Measurements from ENCODE around the gene HNRNPC.
"Not testable (repeated sequence)": the region's sequence is repeated elsewhere in the genome, so short reads cannot be mapped to it uniquely, and the experiment has no call there.

HNRNPC gene

DNA sequence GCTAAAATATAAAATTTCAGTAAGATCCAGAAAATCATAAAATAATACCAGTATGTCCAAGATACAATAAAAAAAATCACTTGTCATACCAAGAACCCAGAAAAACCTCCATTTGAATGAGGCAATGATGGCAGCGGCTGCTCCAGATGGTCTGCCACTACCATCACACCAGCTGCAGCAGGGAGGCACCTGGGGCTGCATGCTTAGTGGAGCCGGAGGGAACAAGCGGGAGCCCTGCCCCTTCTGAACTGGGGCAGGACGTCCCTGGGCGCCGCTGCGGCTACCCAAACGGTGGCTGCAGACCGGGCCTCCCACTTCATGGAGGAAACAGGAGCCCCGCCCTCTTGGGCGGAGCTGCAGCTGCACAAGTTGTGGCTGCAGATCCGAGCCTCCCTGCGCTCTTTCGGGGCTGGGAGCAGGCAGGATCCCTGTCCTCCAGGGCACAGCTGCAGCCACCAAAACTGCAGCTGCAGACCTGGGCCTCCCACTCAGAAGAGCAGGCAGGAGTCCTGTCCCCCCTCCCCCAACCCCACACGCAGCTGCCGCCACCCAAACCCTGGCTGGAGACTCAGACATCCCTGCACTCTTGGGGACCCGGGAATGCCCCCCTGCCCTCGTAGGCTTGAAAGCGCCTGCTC is 77.3 kb downstream of the HNRNPC start:
- DNase-seq (ENCODE audit: low spot score) = peak; percentile 13

DNA sequence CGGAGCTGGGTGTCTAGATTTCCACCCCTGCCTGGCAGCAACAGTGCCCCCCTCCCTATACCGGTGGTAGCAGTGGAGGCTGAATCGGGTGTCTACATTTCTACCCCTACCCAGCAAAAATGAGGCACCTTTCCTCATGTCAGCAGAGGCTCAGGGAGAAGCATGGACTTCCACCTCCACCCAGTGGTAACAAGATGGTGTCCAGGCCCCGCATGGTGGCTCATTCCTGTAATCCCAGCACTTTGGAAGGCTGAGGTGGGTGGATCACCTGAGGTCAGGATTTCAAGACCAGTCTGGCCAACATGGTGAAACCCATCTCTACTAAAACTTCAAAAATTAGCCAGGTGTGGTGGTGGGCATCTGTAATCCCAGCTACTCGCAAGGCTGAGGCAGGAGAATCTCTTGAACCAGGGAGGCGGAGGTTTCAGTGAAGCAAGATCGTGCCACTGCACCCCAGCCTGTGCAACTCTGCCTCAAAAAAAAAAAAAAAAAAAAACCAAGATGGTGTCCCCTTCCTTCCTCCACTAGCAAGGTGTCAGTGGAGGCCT is 77.9 kb downstream of the HNRNPC start:
- DNase-seq (ENCODE audit: low spot score) = no peak

DNA sequence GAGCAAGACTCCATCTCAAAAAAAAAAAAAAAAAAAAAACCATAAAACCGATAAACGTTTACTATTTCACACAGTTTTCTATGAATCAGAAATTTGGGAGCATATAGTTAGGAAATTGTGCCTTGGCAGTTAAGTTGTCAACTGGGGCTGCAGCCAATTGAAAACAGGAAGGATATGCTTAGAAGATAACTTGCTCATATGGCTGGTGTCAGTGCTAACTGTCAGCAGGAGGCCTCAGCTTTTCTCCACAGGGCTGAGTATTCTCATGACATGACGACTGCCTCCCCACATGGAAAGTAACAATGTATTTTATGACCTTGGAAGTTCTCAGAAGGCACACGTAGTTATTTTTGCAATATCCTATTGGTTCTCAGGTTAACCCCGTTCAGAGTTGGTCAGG is 83.8 kb downstream of the HNRNPC start:
- no peak for DNase-seq (ENCODE audit: low spot score)

- no peak for DNase-seq (ENCODE audit: low spot score)
Measured at GRCh38 chr14:21184254-21184653, 85.0 kb downstream of the HNRNPC start.

- no peak for DNase-seq (ENCODE audit: low spot score)
Measured at GRCh38 chr14:21182166-21182565, 87.1 kb downstream of the HNRNPC start.

DNA sequence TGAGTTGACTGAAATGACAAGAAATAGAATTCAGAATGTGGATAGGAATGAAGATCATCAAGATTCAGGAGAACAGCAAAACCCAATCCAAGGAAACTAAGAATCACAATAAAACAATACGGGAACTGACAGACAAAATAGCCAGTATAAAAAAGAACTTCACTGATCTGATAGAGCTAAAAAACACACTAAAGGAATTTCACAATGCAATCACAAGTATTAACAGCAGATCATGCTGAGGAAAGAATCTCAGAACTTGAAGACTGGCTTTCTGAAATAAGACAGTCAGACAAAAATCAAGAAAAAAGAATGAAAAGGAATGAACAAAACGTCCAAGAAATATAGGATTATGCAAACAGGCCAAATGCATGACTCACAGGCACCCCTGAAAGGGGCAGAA is 98.1 kb downstream of the HNRNPC start:
- DNase-seq (ENCODE audit: low spot score) = no peak

DNA sequence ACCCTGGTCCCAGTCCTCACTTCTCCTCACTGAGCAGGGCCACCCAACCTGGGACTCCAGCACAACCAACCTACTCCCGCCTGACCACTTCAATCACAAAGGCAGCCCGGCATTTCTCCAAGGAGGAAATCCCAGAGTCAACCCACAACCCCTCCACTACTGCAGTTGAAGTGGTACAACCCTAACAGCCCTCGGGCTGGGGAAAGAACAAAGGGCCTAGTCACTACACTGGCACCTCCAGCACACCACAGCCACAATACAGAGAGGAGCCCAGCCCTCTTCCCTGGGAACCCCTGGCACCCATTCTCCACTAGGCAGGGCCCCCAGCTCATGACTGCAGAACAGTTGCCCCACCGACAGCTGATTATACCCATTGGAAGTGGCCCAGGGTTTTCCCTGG is 99.7 kb downstream of the HNRNPC start:
- DNase-seq (ENCODE audit: low spot score) = no peak

DNA sequence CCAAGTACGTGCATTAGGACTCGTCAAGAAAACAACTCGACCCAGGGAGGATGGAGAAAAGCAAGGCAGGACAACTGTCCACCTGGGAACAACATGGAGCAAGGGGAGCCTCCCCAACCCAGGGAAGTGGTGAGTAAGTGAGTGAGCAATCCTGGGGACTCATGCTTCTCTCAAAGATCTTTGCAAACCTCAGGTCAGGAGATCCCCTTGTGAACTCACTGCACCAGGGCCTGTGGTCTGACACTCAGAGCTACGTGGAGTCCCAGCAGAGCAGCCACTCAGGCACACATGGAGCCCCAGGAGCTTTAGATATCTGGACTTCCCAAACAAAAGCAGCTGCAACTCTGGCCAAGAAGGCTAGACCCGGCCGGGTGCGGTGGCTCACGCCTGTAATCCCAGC is 101.2 kb downstream of the HNRNPC start:
- no peak for DNase-seq (ENCODE audit: low spot score)

- not testable (repeated sequence) for DNase-seq (ENCODE audit: low spot score)
Measured at GRCh38 chr14:21165670-21166069, 103.6 kb downstream of the HNRNPC start.

GRCh38 chr14:21165002-21165605 is 104.1 kb downstream of the HNRNPC start:
- not testable (repeated sequence) for DNase-seq (ENCODE audit: low spot score)

DNA sequence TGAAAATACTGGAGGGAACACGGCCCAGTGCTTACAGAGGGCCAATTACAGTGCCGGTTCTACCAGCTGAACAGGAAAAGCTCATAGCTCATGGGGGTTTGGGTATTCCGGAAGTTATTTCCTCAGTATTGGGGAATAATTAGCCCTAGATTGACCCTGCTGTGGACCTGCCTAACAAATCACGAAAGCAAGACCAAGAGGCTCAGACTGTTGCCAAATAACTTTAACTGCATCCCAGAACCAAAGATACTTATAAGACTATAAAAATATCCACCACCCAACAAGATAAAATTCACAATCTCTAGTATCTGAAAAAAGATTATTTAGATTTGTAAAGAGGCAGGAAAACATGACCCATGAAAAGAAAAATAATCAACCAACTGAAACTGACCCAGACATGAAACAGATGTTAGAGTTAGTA is 105.4 kb downstream of the HNRNPC start:
- DNase-seq (ENCODE audit: low spot score) = no peak

GRCh38 chr14:21162081-21162480 is 107.2 kb downstream of the HNRNPC start:
- DNase-seq (ENCODE audit: low spot score) = no peak

GRCh38 chr14:21160061-21160610 is 109.1 kb downstream of the HNRNPC start:
- DNase-seq (ENCODE audit: low spot score) = no peak
